IgD-negative memory B cell (primary cell): Measurements from ENCODE around the gene TMC1. TPM values are rescaled to one million over a fixed set of nuclear protein-coding genes. Genes with fewer than 3 reads are reported as not detected.
A peak's percentile ranks its signal among the peaks of the same experiment; 100 is the strongest.

Experiments
- H3K27ac Mint-ChIP-seq, 3 donors: one replicate each; pipeline ENCODE4 v1.8.0; 2020 to 2022; ENCODE audit warnings: mild to moderate bottlenecking in 3 of 3, mixed read lengths in 3 of 3, moderate library complexity in 1 of 3
- H3K27me3 Mint-ChIP-seq: one replicate; pipeline ENCODE4 v1.8.0; 2021; ENCODE audit warnings: mixed read lengths
- H3K36me3 Mint-ChIP-seq: one replicate; pipeline ENCODE4 v1.8.0; 2020; ENCODE audit warnings: mild to moderate bottlenecking, mixed read lengths
- H3K4me1 Mint-ChIP-seq, 3 donors: one replicate each; pipeline ENCODE4 v1.8.0; 2020 to 2022; ENCODE audit warnings: mixed read lengths in 3 of 3, mild to moderate bottlenecking in 1 of 3
- H3K4me3 Mint-ChIP-seq, 4 donors: one replicate each; pipeline ENCODE4 v1.8.0; 2020 to 2022; ENCODE audit warnings: mild to moderate bottlenecking in 4 of 4, mixed read lengths in 4 of 4, moderate library complexity in 3 of 4
- H3K9me3 Mint-ChIP-seq, 3 donors: one replicate each; pipeline ENCODE4 v1.8.0; 2020 to 2021; ENCODE audit warnings: mixed read lengths in 3 of 3, mild to moderate bottlenecking in 1 of 3
- polyA plus RNA-seq: library from polyadenylated mRNA; unstranded; fragments of 300-500 nt; fragmentation: Illumina TruSeq; gene quantifications from one replicate; pipeline ENCODE4 v1.2.3, GENCODE V29; 2021

Gene TMC1
- polyA plus RNA-seq, 1 donor from 2014 or later, result not detected

DNA sequence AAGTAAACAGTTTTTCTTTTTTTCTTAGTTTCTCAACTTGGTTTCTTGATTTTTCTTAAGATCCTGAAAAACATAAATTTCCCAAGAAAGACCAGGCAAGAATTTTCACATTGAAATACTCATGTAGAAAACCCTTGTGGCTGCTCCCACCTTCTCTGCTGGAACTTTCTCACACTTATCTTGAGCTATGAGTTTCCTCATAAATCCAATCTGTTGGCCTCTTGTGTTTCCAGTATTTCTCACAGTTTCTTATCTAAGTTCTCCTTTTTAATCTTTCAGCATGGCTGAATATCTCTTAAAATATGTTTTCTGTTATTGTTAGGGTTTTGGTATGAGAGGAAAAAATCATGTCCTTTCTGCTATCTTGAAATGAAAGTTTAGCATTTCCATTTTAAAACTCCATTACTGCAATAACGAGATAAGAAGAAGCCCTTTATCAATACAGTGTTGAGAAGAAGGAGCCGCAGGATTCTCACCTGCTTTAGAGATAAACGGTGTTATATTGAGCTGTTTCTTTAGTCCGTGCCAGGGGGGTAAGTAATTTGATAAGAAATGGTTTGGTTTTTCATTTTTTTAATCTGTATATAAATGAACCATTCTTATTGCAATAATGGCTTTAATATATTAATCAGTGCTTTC, 342.2 kb downstream of the TMC1 start:
- Mint-ChIP-seq H3K4me3 (no peak overlapping the region), H3K9me3 (peaks cover 0 to 8% (median 2%) of the 10 kb centered on the region in 3 donors), H3K27me3 (no peaks in the 10 kb centered on the region), H3K36me3 (no peaks in the 10 kb centered on the region), H3K27ac (no peak overlapping the region), H3K4me1 (peaks cover 0 to 9% (median 2%) of the 10 kb centered on the region in 3 donors)

DNA sequence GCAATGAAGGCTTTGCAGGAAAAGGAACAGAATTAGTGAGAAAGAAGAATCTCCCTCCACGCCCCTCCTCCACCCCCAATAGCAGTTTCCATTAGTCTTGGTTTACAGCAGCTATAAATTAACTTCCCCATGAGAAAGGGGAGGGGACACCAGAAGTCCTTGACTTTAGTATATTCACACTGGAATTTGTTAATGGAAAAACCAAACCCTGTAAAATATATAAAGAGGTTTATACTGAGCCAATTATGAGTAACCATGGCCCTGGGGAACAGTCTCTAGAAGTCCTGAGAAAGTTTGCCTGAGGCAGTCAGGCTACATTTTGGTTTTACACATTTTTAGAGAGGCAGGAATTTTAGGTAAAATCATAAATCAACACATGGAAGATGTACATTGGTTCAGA, 342.9 kb downstream of the TMC1 start:
- no peaks in the 10 kb centered on the region for H3K36me3 Mint-ChIP-seq
- peaks cover 0 to 8% (median 2%) of the 10 kb centered on the region in 3 donors for H3K9me3 Mint-ChIP-seq
- no peaks in the 10 kb centered on the region for H3K27me3 Mint-ChIP-seq
- peak overlapping the region in 1 of 4 donors; percentile 68 for H3K4me3 Mint-ChIP-seq
- H3K27ac Mint-ChIP-seq, result no peak overlapping the region
- peaks cover 0 to 8% (median 2%) of the 10 kb centered on the region in 3 donors for H3K4me1 Mint-ChIP-seq

GRCh38 chr9:72871685-72872084, 350.3 kb downstream of the TMC1 start:
- peaks cover 0 to 10% (median under 1%) of the 10 kb centered on the region in 3 donors for H3K9me3 Mint-ChIP-seq
- peaks cover 3% of the 10 kb centered on the region for H3K27me3 Mint-ChIP-seq
- no peak overlapping the region for H3K4me3 Mint-ChIP-seq
- H3K27ac Mint-ChIP-seq, result no peak overlapping the region
- H3K36me3 Mint-ChIP-seq, result peaks cover 2% of the 10 kb centered on the region
- no peaks in the 10 kb centered on the region for H3K4me1 Mint-ChIP-seq

- Mint-ChIP-seq H3K4me3 (no peak overlapping the region), H3K27ac (no peak overlapping the region), H3K27me3 (peaks cover 3% of the 10 kb centered on the region), H3K9me3 (peaks cover 0 to 5% (median 0%) of the 10 kb centered on the region in 3 donors), H3K36me3 (peaks cover 2% of the 10 kb centered on the region), H3K4me1 (no peaks in the 10 kb centered on the region)
Measured at GRCh38 chr9:72872718-72873117, 351.3 kb downstream of the TMC1 start.

DNA sequence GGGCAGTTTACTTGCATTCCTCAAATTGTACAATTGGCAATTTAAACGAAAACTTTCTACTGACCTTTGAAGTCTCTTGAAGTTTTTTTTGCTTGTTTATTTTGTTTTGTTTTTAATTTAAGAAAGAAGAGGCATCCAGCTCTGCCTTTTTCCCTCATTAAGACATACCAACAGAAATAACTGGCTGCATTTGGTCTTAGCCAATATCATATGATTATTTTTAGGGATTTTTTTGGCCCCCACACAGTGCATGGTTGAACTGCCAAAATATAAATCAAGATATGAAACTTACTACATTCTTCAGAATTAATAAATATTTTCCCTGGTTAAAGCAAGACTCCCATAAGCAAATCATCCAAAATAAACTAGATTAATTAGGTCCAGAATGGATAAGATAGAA, 352.0 kb downstream of the TMC1 start:
- H3K36me3 Mint-ChIP-seq, result peaks cover 2% of the 10 kb centered on the region
- no peaks in the 10 kb centered on the region for H3K4me1 Mint-ChIP-seq
- peaks cover 3% of the 10 kb centered on the region for H3K27me3 Mint-ChIP-seq

DNA sequence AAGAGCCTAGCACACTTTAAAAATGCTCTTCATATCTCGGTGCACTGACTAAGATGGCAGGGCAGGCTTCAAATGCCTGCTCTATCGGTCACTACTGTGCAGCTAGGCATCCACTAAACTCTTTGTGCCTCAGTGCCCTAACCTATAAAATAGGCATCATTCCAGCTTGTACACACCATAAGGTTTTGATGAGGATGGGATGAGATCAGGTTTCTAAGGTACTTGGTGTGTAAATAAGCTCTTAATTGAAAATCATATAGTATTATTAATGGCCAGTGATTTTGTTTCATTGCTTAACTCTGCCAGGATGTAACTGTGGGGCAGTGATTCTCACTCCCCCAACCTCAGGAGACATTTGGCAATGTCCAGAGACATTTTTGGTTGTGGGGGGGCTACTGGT, 352.9 kb downstream of the TMC1 start:
- peaks cover 0 to 2% (median 0%) of the 10 kb centered on the region in 3 donors for H3K9me3 Mint-ChIP-seq
- no peak overlapping the region for H3K27ac Mint-ChIP-seq
- H3K27me3 Mint-ChIP-seq, result peaks cover 3% of the 10 kb centered on the region
- H3K4me3 Mint-ChIP-seq, result no peak overlapping the region
- no peaks in the 10 kb centered on the region for H3K4me1 Mint-ChIP-seq
- H3K36me3 Mint-ChIP-seq, result peaks cover 2% of the 10 kb centered on the region

More for the DNA sequence above, 352.0 kb downstream of the TMC1 start:
- Mint-ChIP-seq H3K9me3 (peaks cover 0 to 2% (median 0%) of the 10 kb centered on the region in 3 donors), H3K27ac (no peak overlapping the region), H3K4me3 (no peak overlapping the region)

- H3K4me1 Mint-ChIP-seq, result no peaks in the 10 kb centered on the region
- no peak overlapping the region for H3K27ac Mint-ChIP-seq
- no peak overlapping the region for H3K4me3 Mint-ChIP-seq
- peaks cover 3% of the 10 kb centered on the region for H3K27me3 Mint-ChIP-seq
- H3K36me3 Mint-ChIP-seq, result peaks cover 2% of the 10 kb centered on the region
- H3K9me3 Mint-ChIP-seq, result peaks cover 0 to 2% (median 1%) of the 10 kb centered on the region in 3 donors
Measured at GRCh38 chr9:72875221-72875620, 353.8 kb downstream of the TMC1 start.

- H3K4me3 Mint-ChIP-seq, result no peak overlapping the region
- H3K9me3 Mint-ChIP-seq, result peaks cover 0 to 2% (median 1%) of the 10 kb centered on the region in 3 donors
- no peaks in the 10 kb centered on the region for H3K36me3 Mint-ChIP-seq
- H3K27ac Mint-ChIP-seq, result no peak overlapping the region
- no peaks in the 10 kb centered on the region for H3K4me1 Mint-ChIP-seq
- H3K27me3 Mint-ChIP-seq, result no peaks in the 10 kb centered on the region
Measured at GRCh38 chr9:72880821-72881220, 359.4 kb downstream of the TMC1 start.

GRCh38 chr9:72882117-72882775, 360.8 kb downstream of the TMC1 start:
- H3K4me3 Mint-ChIP-seq, result no peak overlapping the region
- no peak overlapping the region for H3K27ac Mint-ChIP-seq
- no peaks in the 10 kb centered on the region for H3K4me1 Mint-ChIP-seq
- H3K27me3 Mint-ChIP-seq, result no peaks in the 10 kb centered on the region
- no peaks in the 10 kb centered on the region for H3K36me3 Mint-ChIP-seq
- peaks cover 0 to 1% (median 0%) of the 10 kb centered on the region in 3 donors for H3K9me3 Mint-ChIP-seq

DNA sequence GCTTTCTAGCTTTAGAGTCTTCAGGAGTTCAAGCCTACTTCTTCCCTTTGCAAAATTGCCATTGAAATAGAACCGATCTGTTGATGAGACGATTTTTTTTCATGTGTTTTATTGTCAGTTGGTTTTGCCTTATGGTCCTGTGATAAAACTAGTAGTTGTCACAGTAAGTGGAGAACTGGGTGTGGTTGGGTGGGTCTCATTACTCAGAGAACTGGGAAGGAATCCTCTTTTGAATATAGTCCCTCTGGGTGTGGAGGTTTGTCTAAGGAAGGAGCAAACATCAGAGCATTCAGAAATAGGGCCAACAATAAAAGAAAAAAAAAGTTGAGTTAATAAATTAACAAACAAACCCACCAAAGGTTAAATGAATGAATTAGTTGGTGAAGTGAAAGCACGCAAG, 362.5 kb downstream of the TMC1 start:
- Mint-ChIP-seq H3K4me3 (no peak overlapping the region), H3K9me3 (peaks cover 0 to 1% (median 1%) of the 10 kb centered on the region in 3 donors), H3K4me1 (no peaks in the 10 kb centered on the region), H3K27ac (no peak overlapping the region), H3K36me3 (no peaks in the 10 kb centered on the region), H3K27me3 (no peaks in the 10 kb centered on the region)

GRCh38 chr9:72884508-72884907, 363.1 kb downstream of the TMC1 start:
- H3K27me3 Mint-ChIP-seq, result no peaks in the 10 kb centered on the region
- H3K36me3 Mint-ChIP-seq, result no peaks in the 10 kb centered on the region
- peaks cover 0 to 1% (median 1%) of the 10 kb centered on the region in 3 donors for H3K9me3 Mint-ChIP-seq
- no peak overlapping the region for H3K4me3 Mint-ChIP-seq
- H3K27ac Mint-ChIP-seq, result no peak overlapping the region
- no peaks in the 10 kb centered on the region for H3K4me1 Mint-ChIP-seq

Other genes with a start within 250 kb of the TMC1 start
- 110 TPM for gene ZFAND5, start 156.4 kb upstream of the TMC1 start, polyA plus RNA-seq